GM12865 (cell line): ENCODE measurements around the gene KIAA1328.

Experiments used
- DNase-seq: peaks from one replicate; pipeline ENCODE4 v3.0.0; 2010; ENCODE audit warnings: low read depth
- H3K4me3 ChIP-seq: 2 replicates; pipeline ENCODE4 v1.5.1; 2011; ENCODE audit warnings: mild to moderate bottlenecking, low read depth, low read length, control low read depth
- TF ChIP-seq, protein P1 (sequence below): IDR thresholded peaks from 2 replicates; pipeline ENCODE4 v1.5.1; 2011; ENCODE audit warnings: low read length, control low read depth, low read depth, inconsistent platforms; ENCODE audit not compliant: insufficient read depth; ENCODE audit errors: missing control alignments

KIAA1328 gene

DNA sequence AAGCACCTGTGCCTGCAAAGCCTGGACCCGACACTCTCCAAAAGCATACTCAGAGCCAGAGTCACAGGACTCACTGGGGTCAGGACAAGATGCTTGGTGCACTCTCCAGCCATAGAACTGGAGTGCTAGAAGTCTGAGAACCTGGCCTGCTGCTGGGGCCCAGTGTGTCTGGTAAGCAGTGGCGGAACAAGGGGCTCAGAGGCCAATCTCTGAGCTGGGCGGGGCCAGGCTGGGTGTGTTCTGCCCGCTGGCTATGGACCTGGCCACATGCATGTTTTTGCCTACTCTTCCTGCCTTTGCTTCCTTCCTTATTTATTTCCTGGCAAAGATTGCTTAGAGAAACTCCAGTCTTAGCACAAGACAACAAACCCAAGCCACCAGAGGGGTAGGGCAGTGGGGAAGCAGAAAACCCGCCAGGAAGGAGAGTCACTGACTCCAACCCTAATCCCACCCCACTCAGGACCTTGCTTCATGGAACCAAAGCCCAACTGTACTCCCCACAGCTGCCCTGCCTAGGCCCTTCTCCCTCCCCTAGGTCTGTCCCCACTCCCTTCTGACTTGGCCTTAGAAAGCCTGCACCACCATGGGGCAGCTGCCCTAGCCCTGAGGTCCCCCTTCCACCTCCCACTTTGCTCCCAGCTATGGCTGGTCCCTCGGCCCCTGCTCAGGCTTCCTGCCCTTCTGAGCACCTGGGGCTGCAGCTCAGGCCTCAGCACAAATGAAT lies 421.1 kb downstream of the KIAA1328 start:
- TF ChIP-seq, protein P1, sequence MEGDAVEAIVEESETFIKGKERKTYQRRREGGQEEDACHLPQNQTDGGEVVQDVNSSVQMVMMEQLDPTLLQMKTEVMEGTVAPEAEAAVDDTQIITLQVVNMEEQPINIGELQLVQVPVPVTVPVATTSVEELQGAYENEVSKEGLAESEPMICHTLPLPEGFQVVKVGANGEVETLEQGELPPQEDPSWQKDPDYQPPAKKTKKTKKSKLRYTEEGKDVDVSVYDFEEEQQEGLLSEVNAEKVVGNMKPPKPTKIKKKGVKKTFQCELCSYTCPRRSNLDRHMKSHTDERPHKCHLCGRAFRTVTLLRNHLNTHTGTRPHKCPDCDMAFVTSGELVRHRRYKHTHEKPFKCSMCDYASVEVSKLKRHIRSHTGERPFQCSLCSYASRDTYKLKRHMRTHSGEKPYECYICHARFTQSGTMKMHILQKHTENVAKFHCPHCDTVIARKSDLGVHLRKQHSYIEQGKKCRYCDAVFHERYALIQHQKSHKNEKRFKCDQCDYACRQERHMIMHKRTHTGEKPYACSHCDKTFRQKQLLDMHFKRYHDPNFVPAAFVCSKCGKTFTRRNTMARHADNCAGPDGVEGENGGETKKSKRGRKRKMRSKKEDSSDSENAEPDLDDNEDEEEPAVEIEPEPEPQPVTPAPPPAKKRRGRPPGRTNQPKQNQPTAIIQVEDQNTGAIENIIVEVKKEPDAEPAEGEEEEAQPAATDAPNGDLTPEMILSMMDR: no peak
- no peak for DNase-seq
- H3K4me3 ChIP-seq: no peak overlapping the region

DNA sequence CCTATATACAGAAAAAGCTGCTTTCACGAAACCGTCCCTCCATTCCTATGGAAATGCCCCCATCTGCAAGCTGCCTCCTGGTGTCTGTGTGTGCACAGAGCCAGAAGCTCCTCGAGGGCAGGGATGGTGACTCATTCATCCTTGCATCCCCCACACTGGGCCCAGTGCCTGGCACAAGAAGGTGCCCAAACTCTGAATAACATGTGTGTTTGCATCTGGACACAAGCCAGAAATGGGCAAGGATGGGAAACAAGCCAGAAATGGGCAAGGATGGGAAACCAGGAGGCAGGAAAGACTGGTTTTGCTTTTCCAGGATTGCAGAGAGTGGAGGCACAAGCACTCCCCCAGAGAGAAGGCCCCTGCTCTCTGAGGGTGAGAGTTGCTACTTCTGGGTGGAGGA lies 422.8 kb downstream of the KIAA1328 start:
- TF ChIP-seq, protein P1: no peak
- no peak for DNase-seq

DNA sequence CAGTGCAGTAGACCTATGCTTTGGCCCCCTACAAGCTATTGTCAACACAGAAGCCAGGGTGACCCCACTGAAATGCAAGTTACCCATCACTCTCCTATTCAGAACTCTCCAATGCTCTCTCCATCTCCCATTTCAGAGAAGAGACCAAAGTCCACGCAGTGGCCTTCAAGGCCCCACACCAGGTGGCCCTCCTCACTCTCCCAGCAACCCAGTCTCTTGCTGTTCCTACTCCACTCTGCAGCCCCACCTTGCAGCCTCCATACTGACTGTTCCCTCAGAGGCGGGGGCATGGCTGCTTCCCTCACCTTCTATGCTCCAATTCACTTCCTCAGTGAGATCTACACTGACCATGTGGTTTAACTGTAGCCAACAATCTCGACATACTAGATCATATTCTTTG lies 423.4 kb downstream of the KIAA1328 start:
- TF ChIP-seq, protein P1: no peak
- no peak for DNase-seq
- no peak overlapping the region for H3K4me3 ChIP-seq

More for the DNA sequence above, 422.8 kb downstream of the KIAA1328 start:
- H3K4me3 ChIP-seq: no peak overlapping the region

DNA sequence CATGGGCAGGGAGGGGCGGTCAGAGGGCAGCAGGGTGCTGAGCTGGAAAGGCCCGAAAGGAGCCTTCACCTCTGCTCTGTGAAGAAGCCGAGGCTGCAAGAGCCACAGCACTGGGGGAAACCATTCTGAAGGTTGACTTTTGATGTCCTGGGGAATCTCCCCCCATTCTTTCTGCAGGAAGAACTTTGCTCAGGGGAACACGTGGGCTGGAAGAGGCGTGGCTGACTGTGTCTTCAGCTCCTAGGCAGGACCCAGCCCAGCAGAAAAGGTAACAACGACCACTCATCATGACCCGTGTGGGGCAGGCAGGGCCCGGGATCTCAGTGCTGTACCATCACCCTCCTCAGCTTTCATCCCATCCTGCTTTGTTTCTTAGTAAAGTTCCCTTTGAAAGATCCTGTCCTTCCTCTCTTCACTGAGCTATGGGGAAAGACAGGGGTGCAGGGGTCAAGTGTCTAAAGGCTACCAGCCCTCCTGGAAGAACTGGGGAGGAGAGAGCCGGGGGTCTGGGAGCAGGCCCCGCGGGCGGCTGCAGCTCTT lies 424.0 kb downstream of the KIAA1328 start:
- DNase-seq: peak; percentile 8
- TF ChIP-seq, protein P1: no peak
- H3K4me3 ChIP-seq: no peak overlapping the region

DNA sequence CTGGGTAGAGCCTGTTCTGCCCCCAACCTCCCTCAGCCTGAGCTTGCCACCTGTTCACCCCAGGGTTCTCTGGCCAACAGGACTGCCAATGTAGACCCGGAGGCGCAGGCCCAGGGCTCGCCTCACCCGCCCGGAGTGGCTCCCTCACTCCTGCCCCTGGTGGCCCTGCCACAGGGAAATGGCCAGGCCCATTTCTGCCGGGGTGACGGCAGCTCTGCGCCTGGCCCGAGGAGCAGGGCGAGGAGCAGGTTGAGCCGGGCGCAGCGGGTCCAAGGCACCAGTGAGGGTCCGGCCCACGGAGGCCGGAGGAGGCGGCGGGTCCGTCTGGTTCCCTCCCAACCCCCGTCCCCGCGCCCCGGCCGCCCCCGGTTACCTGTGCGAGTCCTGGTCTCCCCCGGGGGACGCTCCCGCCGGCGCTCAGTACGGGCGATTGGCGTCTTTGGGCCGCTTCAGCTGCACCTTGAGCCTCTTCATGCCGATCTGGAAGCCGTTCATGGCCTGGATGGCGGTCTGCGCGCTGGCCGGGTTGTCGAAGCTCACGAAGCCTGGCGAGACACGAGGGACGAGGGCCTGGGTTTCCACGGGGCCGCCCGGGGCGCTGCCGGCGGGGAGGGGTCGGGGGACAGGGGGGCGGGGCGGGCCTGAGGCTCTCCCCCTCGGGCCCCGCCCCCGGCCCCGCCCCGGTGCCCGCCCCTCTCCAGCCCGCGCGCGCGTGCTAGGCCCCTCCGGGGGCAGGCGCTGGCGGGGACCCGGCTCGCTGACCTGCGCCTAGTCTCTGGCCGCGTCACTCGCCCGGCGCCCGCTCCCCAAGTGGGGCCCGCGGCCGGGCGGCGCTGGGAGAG lies 424.7 kb downstream of the KIAA1328 start:
- H3K4me3 ChIP-seq: peak overlapping the region; percentile 34; the same call in 1 of the 2 replicates
- DNase-seq: peak; percentile 11

DNA sequence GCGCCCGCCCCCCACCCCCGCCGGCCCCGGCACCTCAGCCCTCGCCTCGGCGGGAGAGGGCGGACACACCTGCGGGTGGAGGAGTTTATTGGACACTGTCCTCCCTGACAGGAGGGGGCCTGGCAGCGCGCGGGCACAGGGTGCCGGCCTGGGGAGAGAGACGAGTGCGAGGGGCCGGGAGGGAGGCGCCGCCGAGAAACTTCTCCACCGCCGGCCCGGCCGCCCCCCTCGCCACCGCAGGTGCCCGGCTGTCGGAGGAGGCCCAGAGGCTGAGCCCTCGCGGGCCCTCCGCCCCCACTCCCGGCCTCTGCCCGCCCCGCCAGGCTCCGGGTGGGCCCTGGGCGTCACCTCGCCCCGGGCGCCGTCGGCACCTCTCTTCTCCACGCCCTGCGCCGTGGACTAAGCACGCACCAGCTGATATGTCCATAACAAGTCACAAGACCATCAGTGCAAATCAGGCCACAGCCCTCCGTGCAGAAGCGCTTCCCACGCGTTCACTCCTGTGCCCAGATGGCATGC lies 425.4 kb downstream of the KIAA1328 start:
- no peak overlapping the region for H3K4me3 ChIP-seq
- TF ChIP-seq, protein P1: no peak
- DNase-seq: no peak

More for the DNA sequence above, 424.7 kb downstream of the KIAA1328 start:
- TF ChIP-seq, protein P1: no peak
